PC-3 (cell line): ENCODE data around the gene ZCCHC3. TPM values are rescaled to one million over a fixed set of nuclear protein-coding genes. Genes with fewer than 3 reads are reported as not detected.
"Not testable (repeated sequence)": the region's sequence is repeated elsewhere in the genome, so short reads cannot be mapped to it uniquely, and the experiment has no call there.

Source experiments
- ATAC-seq: fragments of 200-7000 bp; cut with Tn5 transposase; 2 replicates; pipeline ENCODE4 v1.9.1; 2020; ENCODE audit warnings: mild to moderate bottlenecking, moderate library complexity
- BruUV-seq: library from RNA; stranded (reverse); fragments of 400-500 nt; replicated peaks from 2 replicates; lab custom pipeline; 2021; lab: Mats Ljungman, UMichigan
- CTCF ChIA-PET: fragments of 300-600 bp; sonication (Branson Sonifier 250); formaldehyde crosslinking; loops from one replicate; lab custom pipeline; 2022; ENCODE audit warnings: antibody characterized with exemption; lab: Charles Lee
- POLR2A ChIA-PET: fragments of 300-600 bp; sonication (Branson Sonifier 250); formaldehyde crosslinking; loops from one replicate; lab custom pipeline; 2022; ENCODE audit warnings: antibody characterized with exemption; ENCODE audit not compliant: unreplicated experiment; lab: Charles Lee
- DNase-seq: peaks from one replicate; pipeline ENCODE4 v3.0.0-alpha.2; 2015
- H2AFZ ChIP-seq: fragments of 300-600 bp; sonication (generic); 2 replicates; pipeline ENCODE4 v1.6.0; 2016; ENCODE audit warnings: antibody characterized with exemption, low read length
- H3F3A ChIP-seq: fragments of 300-600 bp; sonication (generic); one replicate; pipeline ENCODE4 v1.6.0; 2017; ENCODE audit warnings: antibody characterized with exemption, low read length, control low read depth, mild to moderate bottlenecking; ENCODE audit not compliant: unreplicated experiment
- H3K27ac ChIP-seq: fragments of 300-600 bp; sonication (generic); 2 replicates; pipeline ENCODE4 v1.5.1; 2016; ENCODE audit warnings: mild to moderate bottlenecking, low read length
- H3K27me3 ChIP-seq: fragments of 300-600 bp; sonication (generic); 2 replicates; pipeline ENCODE4 v1.6.1; 2016; ENCODE audit warnings: low read length, mixed read lengths
- H3K36me3 ChIP-seq: fragments of 300-600 bp; sonication (generic); 2 replicates; pipeline ENCODE4 v1.6.1; 2016; ENCODE audit warnings: low read depth, mixed run types, low read length, mixed read lengths
- H3K4me1 ChIP-seq: fragments of 300-600 bp; sonication (generic); 2 replicates; pipeline ENCODE4 v1.5.1; 2016; ENCODE audit warnings: low read length; ENCODE audit not compliant: insufficient read depth
- H3K4me2 ChIP-seq: fragments of 300-600 bp; sonication (generic); 2 replicates; pipeline ENCODE4 v1.6.0; 2016; ENCODE audit warnings: low read length
- H3K4me3 ChIP-seq: fragments of 300-600 bp; sonication (generic); 2 replicates; pipeline ENCODE4 v1.5.1; 2016; ENCODE audit warnings: mild to moderate bottlenecking, low read length, mixed read lengths
- H3K79me2 ChIP-seq: fragments of 300-600 bp; sonication (generic); 2 replicates; pipeline ENCODE4 v1.6.1; 2017; ENCODE audit warnings: low read length, mixed read lengths
- H3K9ac ChIP-seq: fragments of 300-600 bp; sonication (generic); 2 replicates; pipeline ENCODE4 v1.6.0; 2016; ENCODE audit warnings: mild to moderate bottlenecking, low read length
- H3K9me2 ChIP-seq: fragments of 300-600 bp; sonication (generic); replicated peaks from 2 replicates; pipeline ENCODE4 v1.6.1; 2016; ENCODE audit warnings: mixed run types, low read length, mixed read lengths
- H3K9me3 ChIP-seq: fragments of 300-600 bp; sonication (generic); 2 replicates; pipeline ENCODE4 v1.6.1; 2016; ENCODE audit warnings: low read length, mixed read lengths
- H4K20me1 ChIP-seq: fragments of 300-600 bp; sonication (generic); 2 replicates; pipeline ENCODE4 v1.6.1; 2016; ENCODE audit warnings: low read length, mixed read lengths
- CTCF ChIP-seq: fragments of 300-600 bp; sonication (generic); conservative IDR thresholded peaks from 2 replicates; pipeline ENCODE4 v1.5.1; 2017; ENCODE audit warnings: antibody characterized with exemption, low read depth, mild to moderate bottlenecking, low read length
- EZH2 ChIP-seq: fragments of 300-600 bp; sonication (generic); IDR thresholded peaks from one replicate; pipeline ENCODE4 v1.6.1; 2017; ENCODE audit warnings: antibody characterized with exemption, mild to moderate bottlenecking, low read length; ENCODE audit not compliant: unreplicated experiment
- EZH2phosphoT487 ChIP-seq: fragments of 300-600 bp; sonication (generic); IDR thresholded peaks from 2 replicates; pipeline ENCODE4 v1.6.1; 2018; ENCODE audit warnings: mild to moderate bottlenecking, antibody characterized with exemption, low read length, borderline replicate concordance
- intact Hi-C: fragments of 100-400 bp; cut with micrococcal nuclease; formaldehyde crosslinking; loops from 2 replicates; pipeline ENCODE4 v1.9.0; 2023
- total RNA-seq: library from RNA; depleted of rRNA; stranded (reverse); fragments of >200 nt; gene quantifications from 2 replicates; pipeline ENCODE4 v1.2.3, GENCODE V29; 2014

ZCCHC3 gene
- total RNA-seq, 1 experiment from 2014 or later: 18.5 TPM

GRCh38 chr20:252801-253200, 44.6 kb upstream of the ZCCHC3 start:
- no peaks in the 10 kb centered on the region for H3K36me3 ChIP-seq
- BruUV-seq: no TSS peak
- H3K9me3 ChIP-seq: no peaks in the 10 kb centered on the region
- H3K27me3 ChIP-seq: peaks cover 42% of the 10 kb centered on the region
- H3K9me2 ChIP-seq: no peaks in the 10 kb centered on the region
- H4K20me1 ChIP-seq: no peaks in the 10 kb centered on the region
- ChIA-PET CTCF (no interaction called here), POLR2A (no interaction called here)
- H2AFZ ChIP-seq: no peak overlapping the region
- intact Hi-C loops: no loop called here
- no peaks in the 10 kb centered on the region for H3K79me2 ChIP-seq
- H3K4me1 ChIP-seq: no peaks in the 10 kb centered on the region
- H3K4me3 ChIP-seq: no peak overlapping the region
- no peak overlapping the region for H3K4me2 ChIP-seq
- H3K9ac ChIP-seq: no peak overlapping the region
- TF ChIP-seq EZH2phosphoT487 (no peak), EZH2 (no peak), CTCF (no peak)
- no peak for ATAC-seq
- H3F3A ChIP-seq: no peaks in the 10 kb centered on the region
- DNase-seq: no peak
- H3K27ac ChIP-seq: no peak overlapping the region

DNA sequence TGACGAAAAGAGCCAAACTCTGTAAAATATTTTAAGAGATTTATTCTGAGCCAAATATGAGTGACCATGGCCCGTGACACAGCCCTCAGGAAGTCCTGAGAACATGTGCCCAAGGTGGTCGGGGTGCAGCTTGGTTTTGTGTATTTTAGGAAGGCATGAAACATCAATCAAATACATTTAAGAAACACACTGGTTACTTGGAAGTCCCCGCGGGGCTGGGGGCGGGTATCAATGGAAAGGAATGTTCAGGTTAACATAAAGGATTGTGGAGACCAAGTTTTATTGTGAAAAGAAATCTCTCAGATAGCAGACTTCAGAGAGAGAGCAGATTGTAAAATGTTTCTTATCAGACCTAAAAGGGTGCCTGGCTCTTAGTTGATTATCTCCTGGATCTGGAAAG, 43.9 kb upstream of the ZCCHC3 start:
- H3K27me3 ChIP-seq: peaks cover 48% of the 10 kb centered on the region
- H3K4me1 ChIP-seq, DNase-seq, H3K9me3 ChIP-seq, H4K20me1 ChIP-seq, H3K9ac ChIP-seq, H3K9me2 ChIP-seq, H2AFZ ChIP-seq, intact Hi-C loops, H3F3A ChIP-seq, CTCF ChIA-PET, H3K4me2 ChIP-seq, POLR2A ChIA-PET, H3K36me3 ChIP-seq, H3K27ac ChIP-seq, BruUV-seq, H3K4me3 ChIP-seq, ATAC-seq, H3K79me2 ChIP-seq: not testable (repeated sequence)

DNA sequence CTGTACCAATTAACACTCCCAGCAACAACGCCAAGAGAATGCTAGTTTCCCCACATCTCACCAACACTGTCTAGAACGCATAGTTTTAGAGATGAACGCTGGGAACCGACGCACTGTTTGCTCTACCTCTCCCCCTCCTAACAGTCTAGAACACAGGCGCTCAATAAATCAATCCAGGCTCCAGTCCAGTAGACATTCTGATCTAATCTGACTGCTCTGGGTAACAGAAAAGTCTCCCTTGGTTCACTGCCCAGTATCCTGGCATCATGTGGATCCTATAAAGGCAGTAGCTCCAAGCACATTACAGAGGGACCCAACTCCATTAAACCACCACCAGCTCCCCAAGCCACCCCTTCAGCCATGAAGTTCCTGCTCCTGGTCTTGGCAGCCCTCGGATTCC, 40.0 kb upstream of the ZCCHC3 start, which contains the start of gene DEFB132:
Gene DEFB132, plus strand, starts transcription at position 306 of the 400 bp plus-strand sequence. Its CDS starts 55 bp downstream, at position 361.
- intact Hi-C loops: no loop called here
- H3K9me3 ChIP-seq: no peaks in the 10 kb centered on the region
- ChIA-PET CTCF (no interaction called here), POLR2A (no interaction called here)
- H2AFZ ChIP-seq: no peak within 1 kb of the TSS
- no peak within 1 kb of the TSS for H3K4me2 ChIP-seq
- H3K27me3 ChIP-seq: peaks cover 35% of the 10 kb centered on the region
- no peaks in the 10 kb centered on the region for H3F3A ChIP-seq
- H4K20me1 ChIP-seq: no peaks in the 10 kb centered on the region
- H3K27ac ChIP-seq: no peak within 1 kb of the TSS
- H3K4me1 ChIP-seq: no peaks in the 10 kb centered on the region
- no TSS peak for BruUV-seq
- no peaks in the 10 kb centered on the region for H3K79me2 ChIP-seq
- no peaks in the 10 kb centered on the region for H3K9me2 ChIP-seq
- no peaks in the 10 kb centered on the region for H3K36me3 ChIP-seq
- TF ChIP-seq EZH2 (no peak), CTCF (no peak), EZH2phosphoT487 (no peak)
- no peak within 1 kb of the TSS for H3K9ac ChIP-seq
- no peak for DNase-seq
- no peak within 1 kb of the TSS for H3K4me3 ChIP-seq
- no peak for ATAC-seq
